CD4-positive, alpha-beta T cell (primary cell): ENCODE results near the gene ADAMTSL1. TPM values are rescaled to one million over a fixed set of nuclear protein-coding genes. Genes with fewer than 3 reads are reported as not detected.

Source experiments
- ATAC-seq: fragments of 200-7000 bp; cut with Tn5 transposase; one replicate; pipeline ENCODE4 v1.10.0; 2022; ENCODE audit warnings: mild to moderate bottlenecking; ENCODE audit not compliant: poor library complexity
- CTCF ChIA-PET: fragments of 350-600 bp; sonication (Branson Sonifier 250); formaldehyde crosslinking; loops from one replicate; lab custom pipeline; 2021; ENCODE audit warnings: antibody characterized with exemption, inconsistent platforms; lab: Charles Lee
- POLR2A ChIA-PET: fragments of 350-600 bp; sonication (Branson Sonifier 250); formaldehyde crosslinking; loops from one replicate; lab custom pipeline; 2021; ENCODE audit warnings: antibody characterized with exemption, inconsistent platforms; lab: Charles Lee
- DNase-seq, 14 experiments: peaks; one replicate each; pipeline ENCODE4 v3.0.0-alpha.2; 2013 to 2020; ENCODE audit warnings: mixed read lengths in 2 of 14
- H3K27ac ChIP-seq, 2 donors: one replicate each; pipeline versions ENCODE4 v1.5.1 to v1.7.0; 2013; ENCODE audit warnings: low read length in 2 of 2, low read depth in 1 of 2, mild to moderate bottlenecking in 1 of 2
- H3K27me3 ChIP-seq, 2 experiments: 1 replicate in 1 of 2; 2 replicates in 1 of 2; pipeline versions ENCODE4 v1.6.1 to v1.7.0; 2013; ENCODE audit warnings: low read length in 2 of 2, control low read depth in 1 of 2, mild to moderate bottlenecking in 1 of 2, moderate library complexity in 1 of 2; ENCODE audit not compliant: insufficient read depth in 2 of 2, control insufficient read depth in 1 of 2
- H3K36me3 ChIP-seq: one replicate; pipeline ENCODE4 v1.6.1; 2013; ENCODE audit warnings: low read length, control low read depth; ENCODE audit not compliant: insufficient read depth
- H3K4me1 ChIP-seq: one replicate; pipeline ENCODE4 v1.6.1; 2013; ENCODE audit warnings: low read length, control low read depth; ENCODE audit not compliant: insufficient read depth
- H3K4me3 ChIP-seq: one replicate; pipeline ENCODE4 v1.5.1; 2013; ENCODE audit warnings: mild to moderate bottlenecking, low read length, moderate library complexity
- H3K9me3 ChIP-seq, 2 experiments: 1 replicate in 1 of 2; 2 replicates in 1 of 2; pipeline versions ENCODE4 v1.6.1 to v1.7.0; 2013; ENCODE audit warnings: low read length in 2 of 2, mild to moderate bottlenecking in 2 of 2, control low read depth in 1 of 2, moderate library complexity in 1 of 2; ENCODE audit not compliant: control insufficient read depth in 1 of 2, insufficient read depth in 1 of 2
- H3K27ac Mint-ChIP-seq: one replicate; pipeline ENCODE4 v1.8.0; 2020; ENCODE audit warnings: mixed read lengths
- H3K27me3 Mint-ChIP-seq: one replicate; pipeline ENCODE4 v1.8.0; 2021; ENCODE audit warnings: mixed read lengths
- H3K36me3 Mint-ChIP-seq: one replicate; pipeline ENCODE4 v1.8.0; 2021; ENCODE audit warnings: low read depth, mixed read lengths
- H3K4me1 Mint-ChIP-seq: one replicate; pipeline ENCODE4 v1.8.0; 2021; ENCODE audit warnings: low read depth, mixed read lengths
- H3K4me3 Mint-ChIP-seq: one replicate; pipeline ENCODE4 v1.8.0; 2020; ENCODE audit warnings: mild to moderate bottlenecking, mixed read lengths
- H3K9me3 Mint-ChIP-seq: one replicate; pipeline ENCODE4 v1.8.0; 2020; ENCODE audit warnings: mixed read lengths
- CTCF ChIP-seq: fragments of 200-600 bp; IDR thresholded peaks from one replicate; pipeline ENCODE4 v1.8.0; 2022; ENCODE audit warnings: antibody characterized with exemption, mild to moderate bottlenecking
- intact Hi-C, 2 experiments: fragments of 100-400 bp; cut with DNase I in 1 of 2; cut with micrococcal nuclease in 1 of 2; formaldehyde crosslinking; loops; one replicate each; pipeline versions ENCODE4 v1.15.1 to v1.9.0; 2023 to 2025; cut with DNase I, micrococcal nuclease
- total RNA-seq, 174 experiments: library from RNA in 2 of 174; stranded (reverse) in 2 of 174; gene quantifications; one replicate each; pipeline ENCODE4 v1.2.3 and lab custom pipeline; 2021 to 2026

Gene ADAMTSL1
- total RNA-seq, 2 experiments from 2014 or later: not detected

GRCh38 chr9:18805386-18805785 lies 331.4 kb downstream of the ADAMTSL1 start:
- no peaks in the 10 kb centered on the region for H3K36me3 Mint-ChIP-seq
- no peaks in the 10 kb centered on the region for H3K9me3 ChIP-seq
- H3K9me3 Mint-ChIP-seq: no peaks in the 10 kb centered on the region
- ChIA-PET POLR2A (no interaction called here), CTCF (no interaction called here)
- H3K27ac ChIP-seq: no peak overlapping the region
- DNase-seq (no peak), ATAC-seq (no peak)
- peaks cover 0 to 4% of the 10 kb centered on the region in 2 experiments for H3K27me3 ChIP-seq
- TF ChIP-seq CTCF: no peak
- H3K4me3 Mint-ChIP-seq: no peak overlapping the region
- no peak overlapping the region for H3K27ac Mint-ChIP-seq
- H3K4me3 ChIP-seq: no peak overlapping the region
- intact Hi-C loops: no loop called here
- H3K4me1 Mint-ChIP-seq: no peaks in the 10 kb centered on the region
- H3K4me1 ChIP-seq: no peaks in the 10 kb centered on the region
- no peaks in the 10 kb centered on the region for H3K36me3 ChIP-seq
- peaks cover 5% of the 10 kb centered on the region for H3K27me3 Mint-ChIP-seq

GRCh38 chr9:18806232-18807080 lies 332.5 kb downstream of the ADAMTSL1 start:
- CTCF ChIA-PET: no interaction called here

GRCh38 chr9:18810581-18810980 lies 336.6 kb downstream of the ADAMTSL1 start:
- Histone ChIP-seq H3K36me3 (no peaks in the 10 kb centered on the region), H3K27ac (no peak overlapping the region), H3K27me3 (no peaks in the 10 kb centered on the region), H3K4me3 (no peak overlapping the region), H3K4me1 (no peaks in the 10 kb centered on the region), H3K9me3 (no peaks in the 10 kb centered on the region)
- POLR2A ChIA-PET: no interaction called here
- no peak for ATAC-seq
- CTCF ChIA-PET: no interaction called here
- H3K27ac Mint-ChIP-seq: no peak overlapping the region
- no peaks in the 10 kb centered on the region for H3K27me3 Mint-ChIP-seq
- DNase-seq: no peak
- TF ChIP-seq CTCF: no peak
- H3K36me3 Mint-ChIP-seq: no peaks in the 10 kb centered on the region
- H3K9me3 Mint-ChIP-seq: no peaks in the 10 kb centered on the region
- intact Hi-C loops: no loop called here
- H3K4me1 Mint-ChIP-seq: no peaks in the 10 kb centered on the region
- no peak overlapping the region for H3K4me3 Mint-ChIP-seq

More at GRCh38 chr9:18806232-18807080, 332.5 kb downstream of the ADAMTSL1 start:
- Mint-ChIP-seq H3K36me3 (no peaks in the 10 kb centered on the region), H3K27ac (no peak overlapping the region), H3K9me3 (no peaks in the 10 kb centered on the region), H3K4me3 (no peak overlapping the region), H3K4me1 (no peaks in the 10 kb centered on the region), H3K27me3 (peaks cover 3% of the 10 kb centered on the region)
- ATAC-seq (no peak), DNase-seq (no peak)
- TF ChIP-seq CTCF: no peak
- no peaks in the 10 kb centered on the region for H3K9me3 ChIP-seq
- POLR2A ChIA-PET: no interaction called here
- no peak overlapping the region for H3K4me3 ChIP-seq
- intact Hi-C loops: no loop called here
- peaks cover 0 to 4% of the 10 kb centered on the region in 2 experiments for H3K27me3 ChIP-seq
- H3K27ac ChIP-seq: no peak overlapping the region
- no peaks in the 10 kb centered on the region for H3K4me1 ChIP-seq
- no peaks in the 10 kb centered on the region for H3K36me3 ChIP-seq
